Colon (tissue), 2 donors: ENCODE data around the gene CDCA7L.

ENCODE experiments used
- FAIRE-seq: peaks from 2 replicates; lab custom pipeline; 2012; peaks lifted over from hg19 to GRCh38; lab: Jason Lieb, UNC
- donor health status: control.
- donor health status: control.

Gene CDCA7L

DNA sequence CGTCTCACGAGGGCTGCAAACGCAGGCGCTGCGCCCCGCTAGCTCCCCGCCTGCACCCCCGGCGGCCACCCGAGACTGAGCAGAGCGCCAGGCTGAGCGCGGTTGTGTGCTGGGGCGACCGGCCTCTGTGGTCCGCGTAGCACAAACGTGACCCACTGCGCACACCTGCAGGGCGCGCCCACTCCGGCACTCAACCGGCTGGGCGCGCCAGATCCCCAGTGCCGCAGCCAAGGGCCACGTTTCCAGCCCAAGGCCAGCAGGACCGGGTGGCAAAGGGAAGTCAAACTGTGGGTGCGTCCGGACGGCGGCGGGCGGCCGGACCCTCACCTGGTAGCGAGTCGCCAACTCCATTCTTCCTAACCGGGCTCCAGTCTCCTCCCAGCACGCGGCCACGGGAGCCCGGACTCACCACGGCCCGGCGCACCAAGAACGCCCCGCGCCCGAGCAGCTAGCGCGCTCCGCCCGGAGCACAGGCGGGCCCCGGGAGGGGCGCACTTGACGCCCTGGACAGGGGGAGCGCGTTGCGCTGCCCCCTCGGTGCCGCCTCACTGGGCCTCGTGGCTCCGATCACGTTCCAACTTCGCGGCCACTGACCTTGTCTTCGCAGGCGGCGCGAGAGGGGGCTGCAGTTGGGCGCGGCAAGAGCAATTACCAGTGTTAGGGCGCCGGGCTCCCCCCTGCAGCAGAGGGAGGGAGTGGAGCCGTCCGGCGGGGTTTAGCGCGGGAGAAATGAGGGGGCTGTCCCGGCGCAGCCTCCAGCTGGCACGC lies at the start of gene CDCA7L:
Gene CDCA7L (minus strand): TSS at position 446 of the 768 bp plus-strand sequence. CDS start 95 bp downstream, at position 351.
- no peak for FAIRE-seq

GRCh38 chr7:21986096-21986495 lies 40.4 kb upstream of the CDCA7L start:
- FAIRE-seq = no peak

DNA sequence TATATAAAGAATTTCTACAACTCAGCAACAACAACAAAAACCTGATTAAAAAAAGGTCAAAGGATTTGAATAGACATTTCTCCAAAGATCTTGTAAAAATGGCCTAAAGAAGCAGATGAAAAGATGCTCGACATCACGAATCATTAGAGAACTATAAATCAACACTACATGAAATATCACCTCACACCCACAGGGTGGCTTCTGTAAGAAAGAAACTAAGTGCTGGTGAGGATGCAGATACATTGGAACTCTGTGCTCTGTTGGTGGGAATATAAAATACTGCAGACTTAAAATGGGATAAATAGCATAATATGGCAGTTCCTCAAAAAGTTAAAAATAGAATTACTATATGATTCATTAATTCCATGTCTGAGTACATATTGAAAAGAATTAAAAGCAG lies 38.3 kb upstream of the CDCA7L start:
- no peak for FAIRE-seq

DNA sequence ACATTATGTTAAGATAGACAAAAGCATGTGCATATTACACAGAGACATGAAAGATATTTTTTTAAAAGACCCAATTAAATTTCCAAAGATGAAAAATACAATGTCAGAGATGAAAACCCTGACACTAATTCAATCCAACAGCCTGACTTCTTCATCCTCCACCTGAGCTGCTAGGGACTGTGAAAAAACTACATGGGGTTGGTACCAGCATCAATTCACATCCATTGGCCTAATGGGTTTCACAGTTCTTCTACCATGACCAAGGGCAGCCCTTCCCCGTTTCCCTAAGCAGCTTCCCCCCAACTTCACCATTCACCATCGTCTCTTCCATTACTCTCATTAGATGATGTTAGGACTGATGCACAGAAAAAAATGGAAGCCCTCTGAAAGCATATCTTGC lies 37.4 kb upstream of the CDCA7L start:
- FAIRE-seq = no peak

DNA sequence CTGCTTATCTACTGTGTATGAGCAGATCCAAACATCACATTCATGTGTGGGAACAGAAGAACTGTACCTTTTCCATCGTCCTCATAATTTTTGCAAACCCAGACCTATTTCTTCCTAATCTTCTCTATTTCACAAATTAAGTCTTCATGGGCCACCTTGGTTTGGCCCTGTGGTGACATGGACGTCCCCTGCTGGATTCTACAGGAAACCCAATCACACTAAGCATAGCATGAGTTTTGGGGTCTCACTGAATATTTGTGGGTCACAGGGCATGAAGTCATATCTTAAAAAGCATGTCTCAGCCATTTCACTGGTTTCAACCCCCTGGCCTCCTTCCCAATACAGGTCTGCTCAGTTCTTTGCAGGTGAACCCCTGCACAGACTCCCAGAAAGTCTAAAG lies 35.8 kb upstream of the CDCA7L start:
- FAIRE-seq = no peak

DNA sequence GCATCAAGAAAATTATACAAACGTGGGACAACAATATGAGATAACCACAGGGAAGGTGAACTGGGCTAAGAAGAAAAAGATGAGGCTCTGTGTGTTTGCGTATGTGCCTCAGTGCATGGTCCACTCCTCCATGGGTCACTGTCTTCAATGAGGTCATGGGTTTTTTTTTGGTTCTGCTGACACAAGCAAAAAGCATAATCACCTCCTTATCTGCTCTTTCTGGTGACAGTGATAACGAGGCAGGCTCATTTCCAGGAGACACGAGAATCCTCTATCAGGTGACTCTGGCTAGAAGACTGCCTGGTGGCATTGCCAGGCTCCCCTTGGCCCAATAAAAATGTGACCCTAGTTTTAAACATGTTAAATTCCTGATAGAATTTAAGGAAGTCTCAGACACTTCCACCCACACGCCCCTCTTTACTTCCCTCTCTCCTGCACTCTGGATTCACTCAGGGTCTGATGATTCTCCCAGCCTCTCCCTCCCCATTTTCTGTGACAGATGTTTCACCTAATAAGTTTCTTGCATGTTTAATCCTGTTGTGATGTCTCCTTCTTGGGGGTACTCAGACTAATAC lies 35.3 kb upstream of the CDCA7L start:
- FAIRE-seq = no peak

DNA sequence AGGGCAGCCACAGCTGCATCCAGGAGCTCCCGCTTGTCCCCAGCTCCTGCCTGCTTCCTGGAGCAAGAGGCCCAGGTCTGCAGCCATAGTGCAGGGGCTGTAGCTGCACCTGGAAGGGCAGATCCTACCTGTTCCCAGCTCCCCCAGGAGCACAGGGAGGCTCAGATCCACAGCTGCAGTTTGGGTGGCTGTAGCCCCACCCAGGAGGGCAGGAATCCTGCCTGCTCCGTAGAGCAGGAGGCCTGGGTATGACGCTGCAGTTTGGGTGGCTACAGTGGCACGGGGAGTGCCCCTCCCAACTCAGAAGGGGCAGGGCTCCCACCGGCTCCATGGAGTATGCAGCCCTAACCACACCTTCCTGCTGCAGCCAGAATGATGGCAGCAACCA lies 26.7 kb upstream of the CDCA7L start:
- FAIRE-seq = no peak

- FAIRE-seq = no peak
These were observed 26.2 kb upstream of the CDCA7L start for GRCh38 chr7:21971780-21972396.

DNA sequence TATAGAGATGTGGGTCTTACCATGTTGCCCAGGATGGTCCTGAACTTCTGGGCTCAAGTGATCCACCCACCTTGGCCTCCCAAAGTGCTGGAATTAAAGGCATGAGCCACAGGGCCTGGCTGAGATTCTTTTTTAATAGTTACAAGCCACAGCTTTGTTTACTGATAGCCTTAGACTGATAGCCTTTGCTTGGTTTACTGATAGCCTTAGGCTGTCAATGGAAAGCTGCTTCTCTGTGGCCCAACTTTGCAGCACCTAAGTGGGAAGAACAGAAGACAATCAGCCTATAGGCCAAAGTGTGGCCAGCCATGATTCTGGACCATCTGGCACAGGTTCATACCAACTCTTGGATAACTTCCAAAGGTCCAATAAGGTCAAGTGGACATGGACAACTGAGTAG lies 24.1 kb upstream of the CDCA7L start:
- FAIRE-seq = no peak

- no peak for FAIRE-seq
These were observed 21.9 kb upstream of the CDCA7L start for GRCh38 chr7:21967598-21968003.

- FAIRE-seq = no peak
These were observed 20.6 kb upstream of the CDCA7L start for GRCh38 chr7:21966271-21966670.

DNA sequence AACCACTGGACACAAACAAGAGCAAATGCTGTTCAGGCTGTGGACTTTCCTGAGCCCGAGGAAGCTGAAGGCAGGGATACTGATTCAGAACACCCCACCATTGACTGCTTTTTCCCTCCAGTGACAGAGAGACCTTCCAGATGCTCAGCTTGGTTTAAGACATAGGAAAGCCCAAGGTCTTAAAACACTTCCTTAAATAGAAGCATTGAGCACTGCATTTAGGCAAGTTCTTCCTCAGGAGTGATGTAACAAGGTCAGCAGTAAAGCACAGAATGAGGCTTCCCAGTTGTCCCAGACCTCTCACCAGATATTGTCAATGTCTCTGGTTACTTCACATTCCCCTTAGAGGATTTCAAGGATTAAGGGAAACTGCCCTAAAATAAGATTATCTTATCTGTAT lies 19.6 kb upstream of the CDCA7L start:
- FAIRE-seq = no peak

DNA sequence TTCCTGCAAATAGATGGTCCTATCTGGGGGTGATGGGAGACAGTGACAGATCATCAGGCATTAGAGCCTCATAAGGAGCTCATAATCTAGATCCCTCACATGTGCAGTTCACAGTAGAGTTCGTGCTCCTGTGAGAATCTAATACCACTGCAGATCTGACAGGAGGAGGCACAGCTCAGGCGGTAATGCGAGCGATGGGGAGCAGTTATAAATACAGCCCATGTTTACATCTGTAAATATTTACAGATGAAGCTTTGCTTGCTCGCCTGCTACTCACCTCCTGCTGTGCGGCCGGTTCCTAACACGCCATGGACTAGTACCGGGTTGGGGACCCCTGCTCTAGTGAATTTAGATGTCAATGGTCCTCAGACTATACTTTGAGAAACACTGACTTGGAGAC lies 17.0 kb upstream of the CDCA7L start:
- no peak for FAIRE-seq

GRCh38 chr7:21960922-21961321 lies 15.2 kb upstream of the CDCA7L start:
- no peak for FAIRE-seq

DNA sequence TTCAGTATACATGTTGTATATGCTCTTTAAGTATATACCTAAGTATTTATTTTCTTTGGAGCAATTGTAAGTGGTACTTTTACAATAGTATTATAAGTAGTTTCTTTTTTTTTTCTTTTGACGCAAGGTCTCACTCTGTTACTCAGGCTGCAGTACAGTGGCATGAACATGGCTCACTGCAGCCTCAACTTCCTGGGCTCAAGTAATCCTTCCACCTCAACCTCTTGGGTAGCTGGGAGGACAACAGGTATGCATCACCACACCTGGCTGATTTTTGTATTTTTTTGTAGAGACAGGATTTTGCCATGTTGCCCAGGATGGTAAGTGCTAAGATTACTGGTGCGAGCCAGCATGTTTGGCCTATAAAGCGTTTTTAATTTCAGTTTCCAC lies 13.7 kb upstream of the CDCA7L start:
- no peak for FAIRE-seq

- no peak for FAIRE-seq
These were observed 8.1 kb upstream of the CDCA7L start for GRCh38 chr7:21953781-21954180.

DNA sequence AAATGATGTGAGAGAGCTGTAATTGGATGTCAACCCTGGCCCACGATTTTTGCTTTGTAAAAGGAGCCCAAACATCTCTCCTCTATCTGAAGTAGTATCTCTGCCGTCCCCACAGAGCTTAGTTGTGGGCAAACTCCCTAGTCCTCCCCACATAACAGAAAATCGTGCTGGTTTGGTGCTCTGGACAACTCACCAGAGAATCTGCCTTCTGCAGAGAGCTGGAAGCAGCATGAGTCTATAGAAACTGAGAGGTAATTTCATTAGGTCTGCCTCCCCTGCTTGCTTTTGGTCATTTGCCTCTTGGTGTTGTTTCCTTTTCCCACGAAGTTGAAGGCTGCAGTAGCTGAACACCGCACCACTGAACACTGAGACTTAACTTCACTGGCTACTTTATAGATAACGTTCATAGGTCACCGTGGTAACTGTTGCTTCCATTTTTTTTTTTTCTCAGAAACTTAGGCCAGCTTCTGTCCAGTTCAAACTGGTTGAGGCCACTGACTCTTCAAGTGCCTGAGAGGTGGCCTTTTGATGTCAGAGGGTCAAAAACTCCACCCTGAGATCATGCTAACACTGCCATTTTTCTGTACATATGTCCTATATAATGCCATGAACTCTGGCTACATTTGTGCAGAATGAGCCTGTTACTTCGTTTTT lies 3.3 kb upstream of the CDCA7L start:
- FAIRE-seq = no peak

- no peak for FAIRE-seq
These were observed 2.7 kb upstream of the CDCA7L start for GRCh38 chr7:21948364-21948763.

DNA sequence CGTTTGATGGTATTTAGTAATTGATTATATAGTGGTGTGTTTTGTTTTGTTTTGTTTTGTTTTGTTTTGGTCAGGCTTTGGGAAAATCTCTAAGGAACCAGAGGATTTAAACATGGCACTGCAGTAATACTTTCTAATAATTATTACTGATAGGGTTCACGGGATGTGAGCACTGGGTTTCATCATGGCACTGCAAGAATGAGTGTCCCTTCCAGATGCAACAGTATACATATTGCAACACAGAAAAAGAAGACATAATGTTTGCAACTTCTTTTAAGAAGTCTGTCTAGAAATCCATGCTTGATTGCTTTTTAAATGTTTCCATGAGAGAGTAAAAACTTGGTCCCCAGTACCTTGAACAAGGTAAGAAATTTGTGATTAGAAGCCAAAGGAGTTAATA lies 2.2 kb upstream of the CDCA7L start:
- FAIRE-seq = no peak

DNA sequence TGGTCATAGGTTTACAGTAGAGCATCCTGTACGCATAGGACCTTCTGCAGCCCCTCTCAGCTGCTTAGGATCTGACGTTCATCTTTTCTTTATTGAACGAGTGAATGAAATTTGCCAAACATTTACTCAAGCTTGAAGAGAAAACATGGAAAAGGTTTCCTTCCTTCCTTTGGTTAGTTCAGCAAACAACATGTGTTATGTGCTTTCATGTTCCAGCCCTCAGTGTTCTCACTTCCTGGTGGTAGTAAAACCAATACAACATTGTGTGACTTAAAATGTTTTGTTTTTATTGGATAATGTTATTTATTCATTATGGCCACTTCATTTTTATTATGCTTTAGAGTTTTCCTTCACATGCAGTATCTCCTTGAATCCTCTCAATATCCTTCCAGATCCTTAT lies 1.4 kb upstream of the CDCA7L start:
- FAIRE-seq = no peak

DNA sequence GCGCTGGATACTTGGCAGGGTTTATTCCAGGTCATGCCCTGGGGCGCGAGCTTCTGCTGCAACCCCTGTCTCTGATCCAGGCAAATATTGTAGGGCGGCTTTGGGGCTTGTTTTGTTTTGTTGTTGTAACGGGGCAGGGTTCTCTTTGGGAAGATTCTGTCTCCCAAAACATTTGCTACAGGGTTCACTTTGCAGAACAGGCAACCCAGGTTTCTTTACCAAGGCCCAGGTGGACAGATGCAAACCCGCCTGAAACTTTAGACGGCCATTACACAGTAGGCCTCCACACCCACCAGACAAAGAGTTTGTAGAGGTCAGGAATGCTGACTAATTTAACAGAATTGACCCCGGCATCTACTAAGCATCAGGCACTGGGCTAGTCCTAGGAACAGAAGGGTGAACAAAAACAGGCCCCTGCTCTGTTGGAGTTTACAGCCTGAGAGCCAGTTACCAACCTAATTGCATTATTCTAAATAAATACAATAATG lies 567 bp upstream of the CDCA7L start:
- no peak for FAIRE-seq

DNA sequence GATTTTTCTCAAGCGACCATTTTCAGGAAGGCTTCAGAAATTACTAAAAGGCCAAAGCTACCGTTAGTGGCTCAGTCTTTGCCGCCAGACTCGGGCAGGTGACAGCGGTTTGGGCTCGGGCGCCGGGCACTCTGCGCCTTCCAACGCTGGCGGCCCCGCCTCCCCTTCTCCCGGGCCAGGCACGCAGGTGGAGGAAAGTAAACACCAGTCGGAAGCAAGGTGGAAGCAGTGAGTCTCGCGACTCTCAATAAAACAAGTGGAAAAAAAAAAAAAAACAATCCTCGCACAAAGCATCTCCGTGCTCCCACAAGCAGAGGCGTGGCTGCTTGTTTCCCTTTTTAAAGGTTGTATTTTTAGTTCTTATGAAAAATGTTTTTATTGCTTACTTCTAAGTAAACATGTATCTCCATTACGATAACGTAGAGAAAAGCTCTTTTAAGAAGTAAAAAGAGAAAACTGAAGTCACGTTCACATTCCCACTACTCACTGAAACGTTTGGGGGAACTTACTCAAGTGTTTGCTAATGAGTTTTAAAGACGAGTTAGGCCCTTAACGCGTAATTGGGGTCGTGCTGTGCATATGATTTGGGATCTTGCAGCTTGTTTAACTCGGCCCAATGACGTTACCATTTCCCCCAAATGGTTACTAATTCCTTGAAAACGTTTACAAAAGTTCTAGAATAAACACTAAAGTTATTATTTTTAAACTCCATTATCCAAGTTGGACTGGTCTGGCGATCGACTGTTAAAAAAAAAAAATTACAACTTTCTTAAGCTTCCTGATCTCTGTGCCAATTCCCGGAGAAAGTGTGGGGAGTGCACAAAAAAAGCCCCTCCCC lies 864 bp downstream of the CDCA7L start:
- no peak for FAIRE-seq
